HG03521 (cell line): Measurements from ENCODE around the gene PDE8B.
"Not testable (repeated sequence)": the region's sequence is repeated elsewhere in the genome, so short reads cannot be mapped to it uniquely, and the experiment has no call there.

Experiments used
- ATAC-seq: cut with Tn5 transposase; IDR thresholded peaks from one replicate; pipeline ENCODE4 v1.9.1; 2021; ENCODE audit warnings: mild to moderate bottlenecking, moderate library complexity; ENCODE audit not compliant: unreplicated experiment

PDE8B gene

DNA sequence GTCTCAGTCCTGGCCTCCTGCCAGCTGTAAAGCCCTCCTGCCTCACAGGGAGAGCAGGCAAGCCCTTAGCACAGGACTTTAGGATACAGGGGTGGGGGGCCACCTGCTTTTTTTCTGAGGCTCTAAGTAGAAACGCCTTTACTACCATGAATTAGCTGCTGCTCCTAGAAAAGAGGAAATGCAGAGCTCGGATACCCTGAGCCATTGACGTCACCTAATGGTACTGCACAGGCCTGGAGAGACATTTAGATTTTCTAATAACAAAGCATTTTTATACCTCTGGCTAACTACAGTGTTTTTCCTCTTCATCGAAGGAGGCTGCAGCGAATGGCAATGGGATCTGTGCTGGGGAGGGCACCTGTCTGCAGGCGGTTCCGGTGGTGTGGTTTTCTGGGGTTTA is 144.6 kb downstream of the PDE8B start:
- no peak for ATAC-seq

DNA sequence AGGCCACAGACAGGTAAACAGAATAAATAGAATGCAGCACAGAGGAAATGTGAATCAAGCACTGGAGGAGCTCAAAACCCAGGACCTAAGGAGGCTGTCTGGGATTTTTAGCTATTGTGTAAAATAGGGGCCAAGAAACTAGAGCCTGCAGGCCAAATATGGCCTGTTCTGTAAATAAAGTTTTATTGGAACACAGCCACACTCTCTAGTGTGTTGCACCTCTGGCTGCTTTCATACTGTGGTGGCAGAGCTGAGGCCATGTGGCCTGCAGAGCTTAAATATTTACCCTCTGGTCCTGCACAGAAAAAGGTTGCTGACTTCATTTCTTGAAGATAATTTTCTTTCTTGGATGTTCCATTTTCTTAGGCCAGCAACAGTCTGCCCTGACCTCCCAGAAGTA is 145.3 kb downstream of the PDE8B start:
- ATAC-seq: no peak

DNA sequence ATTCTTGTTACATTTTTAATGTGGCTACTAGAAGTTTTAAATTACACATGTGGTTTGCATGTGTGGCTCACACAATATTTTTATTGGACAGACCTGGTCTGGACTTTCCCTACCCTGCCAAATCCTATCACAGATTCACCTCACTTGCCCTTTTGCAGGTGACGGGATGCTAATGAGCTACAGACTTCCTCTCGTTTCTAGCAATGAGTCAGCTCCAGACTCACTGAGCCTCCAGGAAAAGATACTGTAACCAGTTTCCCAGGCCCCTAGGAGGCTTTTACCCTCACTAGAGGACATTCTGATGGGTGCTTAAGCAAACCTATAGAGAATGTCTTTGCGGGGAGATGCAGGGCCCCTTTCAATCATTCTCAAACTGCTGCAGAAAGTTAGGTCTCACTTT is 146.3 kb downstream of the PDE8B start:
- ATAC-seq: peak; percentile 77

DNA sequence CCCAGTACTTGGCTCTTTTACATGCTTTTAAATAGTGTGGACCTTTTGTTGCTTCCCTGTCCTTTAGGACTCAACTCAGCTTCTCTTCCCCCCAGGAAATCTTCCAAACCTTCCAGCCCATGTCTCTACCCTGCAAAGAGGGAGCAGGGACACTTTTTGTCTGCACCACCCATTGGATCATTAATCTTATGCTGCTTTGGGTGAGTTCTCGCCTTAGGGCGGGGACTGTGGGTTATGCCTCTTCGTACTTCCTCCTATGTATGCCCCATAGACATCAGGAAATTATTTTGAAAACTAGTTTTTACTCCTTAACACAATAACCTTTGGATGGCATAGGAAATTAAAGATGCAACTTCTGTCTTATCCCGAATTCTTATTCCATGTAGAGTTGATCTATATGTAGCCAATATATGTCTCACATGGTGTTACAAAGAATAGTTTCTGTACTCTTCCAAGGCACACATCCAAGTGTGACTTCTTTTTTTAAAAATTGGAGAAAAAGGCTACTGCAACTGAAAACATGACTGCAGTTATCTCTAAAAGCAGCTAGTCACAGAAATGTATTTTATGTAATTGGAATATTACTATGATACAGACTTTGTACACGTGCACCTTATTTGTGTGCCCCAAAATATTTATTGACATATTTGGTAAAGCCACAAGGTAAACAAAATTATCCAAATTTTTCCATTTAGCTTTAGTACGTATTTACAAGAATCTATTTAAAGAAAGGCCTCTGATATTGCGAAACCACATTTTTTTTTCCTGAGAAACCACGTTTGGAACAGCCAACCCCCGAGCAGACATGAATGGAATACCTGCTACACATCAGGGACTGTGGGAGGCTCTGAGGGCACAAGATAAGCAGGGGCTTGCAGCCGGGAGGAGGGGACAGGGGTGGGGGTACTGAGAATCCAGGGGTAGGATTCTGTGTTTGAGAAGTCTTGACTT is 148.1 kb downstream of the PDE8B start:
- no peak for ATAC-seq

DNA sequence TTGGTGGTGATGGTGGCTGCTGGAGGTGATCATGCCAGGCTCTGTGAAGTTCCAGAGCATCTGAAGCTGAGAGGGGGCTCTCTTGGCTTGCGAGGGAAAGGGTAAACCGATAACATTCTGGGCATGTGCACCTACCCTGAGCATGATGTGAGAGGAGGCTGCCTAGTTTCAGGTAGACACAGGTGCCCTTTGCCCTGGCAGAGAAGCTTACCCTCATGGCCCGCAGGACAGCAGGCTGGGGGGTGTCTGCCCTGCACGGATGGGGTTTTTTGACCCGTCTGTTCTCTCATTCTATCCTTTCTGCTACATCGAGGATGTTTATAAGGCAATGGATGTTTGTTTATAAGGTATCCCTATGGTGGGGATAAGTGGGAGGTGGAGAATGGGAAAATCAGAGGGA is 148.8 kb downstream of the PDE8B start:
- no peak for ATAC-seq

DNA sequence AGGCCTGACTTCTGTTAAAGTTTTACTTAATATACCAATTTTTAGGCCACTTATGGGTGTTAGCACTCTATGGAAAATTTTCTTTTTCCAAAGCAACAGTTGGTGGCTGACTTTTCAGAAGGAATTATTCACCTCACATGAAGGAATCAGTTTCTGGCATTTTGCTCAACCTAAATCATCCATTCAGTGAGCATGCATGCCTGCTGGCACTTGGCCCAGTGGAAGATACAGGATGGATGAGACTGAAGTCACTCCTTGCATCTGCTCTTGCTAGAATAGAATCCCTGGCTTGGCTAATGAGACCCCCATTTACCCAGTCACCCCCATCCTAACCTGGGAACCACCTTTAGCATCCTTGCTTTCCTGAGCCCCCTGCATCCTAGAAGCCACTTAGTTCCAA is 149.9 kb downstream of the PDE8B start:
- no peak for ATAC-seq

DNA sequence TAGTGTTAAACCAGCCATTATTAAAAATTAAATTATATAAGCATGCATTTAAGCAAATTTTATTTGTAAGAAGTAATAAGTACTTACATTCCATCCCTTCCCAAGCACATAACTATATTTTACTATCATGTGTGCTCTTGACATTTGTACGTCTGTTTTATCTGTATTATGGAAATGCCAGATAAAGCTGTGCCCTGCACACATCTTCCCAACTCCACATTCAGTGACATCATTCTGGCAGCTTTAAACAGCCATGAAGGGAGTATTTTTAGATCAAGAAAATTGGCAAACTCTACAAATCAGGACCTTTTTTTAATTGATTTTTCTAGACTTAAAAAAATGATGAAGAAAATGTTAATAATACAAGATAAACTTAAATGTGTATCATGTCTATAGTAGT is 150.5 kb downstream of the PDE8B start:
- no peak for ATAC-seq

DNA sequence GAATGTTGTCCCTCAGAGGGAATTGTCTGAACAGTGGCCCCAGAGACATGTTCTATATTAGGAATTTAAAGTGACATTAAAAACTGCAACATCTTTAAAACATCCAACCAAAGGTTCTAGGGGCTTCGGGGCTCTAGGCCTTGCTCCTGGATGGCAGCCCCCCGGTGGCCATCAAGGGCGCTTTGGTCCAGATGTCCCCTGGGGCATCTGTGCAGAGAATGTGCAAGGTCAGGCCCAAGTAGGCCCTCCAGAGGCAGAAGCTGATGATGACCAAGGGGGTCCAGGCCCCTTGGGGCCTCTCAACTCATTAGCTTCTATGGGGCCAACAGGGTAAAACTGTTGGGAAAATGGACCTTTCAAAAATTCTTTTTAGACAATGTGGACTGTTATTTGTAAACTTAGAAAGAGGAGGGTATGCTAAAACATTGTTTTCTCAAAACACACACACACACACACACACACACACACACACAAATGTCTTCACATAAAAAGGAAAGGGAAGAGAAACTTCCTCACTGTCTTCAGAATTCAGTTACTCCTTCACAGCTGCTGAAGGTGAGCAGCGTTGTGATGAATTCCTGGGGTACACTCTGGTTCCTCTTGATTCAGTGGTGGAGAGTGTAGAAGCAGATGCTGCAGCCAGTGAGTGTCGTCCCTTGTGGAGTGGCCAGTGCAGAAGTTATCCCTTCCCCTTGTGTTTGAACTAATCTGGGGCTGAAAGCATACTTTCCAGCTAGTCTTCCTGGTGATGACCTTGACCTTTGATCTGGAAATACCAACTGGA is 156.4 kb downstream of the PDE8B start:
- no peak for ATAC-seq

DNA sequence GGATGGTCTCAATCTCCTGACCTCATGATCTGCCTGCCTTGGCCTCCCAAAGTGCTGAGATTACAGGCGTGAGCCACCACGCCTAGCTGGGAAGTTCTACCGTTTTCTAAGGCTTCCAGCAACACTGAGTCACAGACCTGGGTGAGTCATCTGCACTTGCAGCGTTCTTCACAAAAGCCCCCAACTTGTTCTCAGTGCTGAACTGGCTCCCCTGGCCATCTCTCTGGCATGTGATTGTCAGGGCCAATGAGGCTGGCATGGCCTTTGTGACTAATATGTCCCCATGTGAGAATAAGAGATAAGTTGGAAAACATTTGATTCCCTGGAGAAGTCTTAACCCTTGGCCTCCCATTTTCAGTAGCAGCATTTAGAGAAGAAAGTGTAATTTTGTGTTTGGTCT is 157.3 kb downstream of the PDE8B start:
- no peak for ATAC-seq

DNA sequence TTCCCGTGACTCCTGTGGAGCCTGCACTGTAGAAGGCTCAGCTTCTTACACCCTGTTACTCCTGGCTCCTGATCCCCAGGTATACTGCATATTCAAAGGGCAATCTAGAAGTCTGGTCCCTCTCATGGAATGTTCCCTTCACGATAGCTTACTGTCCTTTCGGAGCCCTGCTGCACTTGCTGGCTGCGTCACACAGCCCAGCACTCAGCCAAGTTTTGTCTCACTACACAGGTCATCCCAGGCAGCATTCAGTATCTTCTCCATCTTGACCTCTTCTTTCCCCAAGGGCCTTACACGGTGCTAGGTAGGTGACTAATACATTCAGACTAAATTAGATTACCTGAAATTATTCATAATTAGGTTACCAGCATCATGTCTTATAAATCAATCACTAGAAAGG is 157.9 kb downstream of the PDE8B start:
- ATAC-seq: no peak

DNA sequence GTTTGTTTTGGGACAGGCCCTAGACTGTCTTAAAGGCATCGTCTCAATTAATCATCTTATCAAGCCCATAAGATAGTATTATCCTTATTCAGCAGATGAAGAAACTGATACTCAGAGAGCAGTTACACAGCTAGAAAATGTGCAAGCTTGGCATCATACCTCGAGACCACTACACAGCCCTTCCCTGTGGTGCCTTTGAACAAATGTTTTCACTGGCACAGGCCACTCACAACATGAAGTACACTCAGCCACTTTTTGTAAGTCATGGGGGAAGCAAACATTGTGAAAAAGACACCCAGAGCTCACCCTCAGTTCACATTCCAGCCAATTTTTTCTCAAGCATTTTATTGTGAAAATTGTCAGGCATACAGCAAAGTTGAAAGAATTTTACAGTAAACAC is 159.1 kb downstream of the PDE8B start:
- ATAC-seq: no peak

DNA sequence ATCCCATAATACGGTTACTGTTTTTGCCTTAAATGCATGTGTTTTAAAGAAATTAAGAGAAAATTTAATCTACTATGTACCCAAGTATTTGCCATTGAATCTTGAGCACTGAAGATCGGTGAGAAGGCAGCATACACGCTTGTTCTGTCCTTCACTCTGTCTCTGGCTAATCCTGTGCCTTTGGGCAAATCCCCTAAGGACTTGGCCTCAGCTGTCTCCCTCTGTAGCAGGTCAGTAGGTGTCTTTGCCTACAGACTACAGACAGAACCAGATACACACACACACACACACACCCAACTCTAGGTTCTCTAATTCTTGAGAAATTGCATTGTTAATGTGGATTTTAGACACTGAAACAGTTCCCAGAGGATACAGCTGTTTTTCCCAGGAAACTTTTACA is 164.2 kb downstream of the PDE8B start:
- no peak for ATAC-seq

DNA sequence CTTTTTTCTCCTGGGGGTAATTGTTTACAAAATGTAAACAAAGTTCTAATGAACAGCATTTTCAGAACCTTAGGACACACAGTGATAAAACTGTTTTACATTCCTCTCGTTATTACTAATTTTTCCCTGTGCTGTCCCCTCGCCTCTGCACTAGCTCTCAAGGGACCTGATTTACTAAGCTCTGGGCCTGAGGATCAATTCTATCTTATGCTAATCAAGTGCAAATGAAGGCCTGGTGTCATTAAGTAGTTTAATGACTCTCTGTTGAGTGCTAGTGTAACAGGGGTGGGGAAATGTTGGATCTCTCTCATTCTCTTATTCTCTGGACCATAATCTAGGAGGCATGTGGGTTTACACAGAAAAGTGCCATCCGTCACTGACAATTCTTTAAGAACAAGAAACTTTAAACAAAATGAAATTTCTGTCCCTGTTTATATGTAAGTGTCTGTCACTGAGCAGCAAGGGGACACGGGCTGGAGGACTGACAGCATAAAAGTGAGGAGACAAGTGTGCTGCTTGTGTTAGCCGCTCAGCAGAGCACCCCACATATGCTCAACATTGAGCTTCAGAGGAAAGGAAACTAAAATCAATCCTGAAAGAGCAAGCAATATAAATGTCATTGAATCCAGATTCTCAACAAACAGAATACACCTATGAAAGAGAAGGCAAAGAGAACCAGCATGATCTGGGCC is 166.3 kb downstream of the PDE8B start:
- no peak for ATAC-seq

DNA sequence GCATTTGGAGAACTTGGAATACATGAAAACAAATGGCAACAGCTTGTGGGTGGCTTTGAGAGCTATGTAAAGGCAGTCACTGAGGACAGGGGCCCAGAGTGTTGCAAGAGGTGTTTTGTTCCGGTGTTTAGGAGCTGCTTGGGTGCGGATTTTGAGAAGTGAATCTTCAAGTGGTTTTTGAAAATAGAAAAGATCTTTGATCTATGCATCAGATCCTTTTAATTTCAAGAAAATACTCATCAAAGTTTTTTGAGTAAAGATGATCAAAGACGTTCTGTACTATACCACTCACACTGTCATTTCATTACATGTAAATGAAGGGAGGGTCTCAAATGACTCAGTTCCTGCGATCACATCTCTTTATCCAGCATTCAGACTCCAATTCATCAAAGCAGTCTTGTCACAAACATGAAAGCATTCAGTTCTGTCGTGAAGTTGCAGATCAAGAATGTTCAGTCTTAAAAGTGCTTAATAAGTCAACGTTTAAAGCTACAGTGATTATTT is 169.1 kb downstream of the PDE8B start:
- no peak for ATAC-seq

DNA sequence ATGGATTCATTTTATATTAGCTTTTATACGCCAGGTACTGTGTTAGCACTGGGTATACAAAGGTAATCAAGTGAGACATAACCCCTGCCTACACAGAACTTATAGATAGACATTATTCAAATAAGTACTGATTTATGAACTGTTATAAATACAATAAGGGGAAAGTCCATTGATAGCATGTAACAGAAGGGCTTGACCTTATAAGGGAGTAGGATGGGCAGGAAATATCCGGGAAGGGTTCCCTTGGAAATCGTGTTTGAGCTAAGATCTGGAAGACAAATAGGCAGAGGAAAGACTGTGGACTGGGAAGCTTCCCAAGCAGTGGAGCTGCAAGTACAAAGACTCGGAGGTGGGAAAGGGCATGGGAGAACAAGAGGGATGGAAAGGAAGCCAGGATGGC is 170.2 kb downstream of the PDE8B start:
- no peak for ATAC-seq

DNA sequence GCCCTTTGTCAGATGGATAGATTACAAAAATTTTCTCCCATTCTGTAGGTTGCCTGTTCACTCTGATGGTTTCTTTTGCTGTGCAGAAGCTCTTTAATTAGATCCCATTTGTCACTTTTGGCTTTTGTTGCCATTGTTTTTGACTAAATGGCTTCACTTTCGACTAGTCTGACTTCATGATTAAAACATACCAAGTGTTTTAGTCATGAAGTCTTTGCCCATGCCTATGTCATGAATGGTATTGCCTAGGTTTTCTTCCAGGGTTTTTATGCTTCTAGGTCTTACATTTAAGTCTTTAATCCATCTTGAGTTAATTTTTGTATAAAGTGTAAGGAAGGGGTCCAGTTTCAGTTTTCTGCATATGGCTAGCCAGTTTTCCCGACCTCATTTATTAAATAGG is 172.9 kb downstream of the PDE8B start:
- not testable (repeated sequence) for ATAC-seq

DNA sequence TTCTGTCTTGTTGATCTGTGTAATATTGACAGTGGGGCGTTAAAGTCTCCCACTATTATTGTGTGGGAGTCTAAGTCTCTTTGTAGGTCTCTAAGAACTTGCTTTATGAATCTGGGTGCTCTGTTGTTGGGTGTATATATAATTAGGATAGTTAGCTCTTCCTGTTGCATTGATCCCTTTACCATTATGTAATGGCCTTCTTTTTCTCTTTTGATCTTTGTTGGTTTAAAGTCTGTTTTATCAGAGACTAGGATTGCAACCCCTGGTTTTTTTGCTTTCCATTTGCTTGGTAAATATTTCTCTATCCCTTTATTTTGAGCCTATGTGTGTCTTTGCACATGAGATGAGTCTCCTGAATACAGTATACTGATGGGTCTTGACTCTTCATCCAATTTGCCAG is 175.9 kb downstream of the PDE8B start:
- not testable (repeated sequence) for ATAC-seq

DNA sequence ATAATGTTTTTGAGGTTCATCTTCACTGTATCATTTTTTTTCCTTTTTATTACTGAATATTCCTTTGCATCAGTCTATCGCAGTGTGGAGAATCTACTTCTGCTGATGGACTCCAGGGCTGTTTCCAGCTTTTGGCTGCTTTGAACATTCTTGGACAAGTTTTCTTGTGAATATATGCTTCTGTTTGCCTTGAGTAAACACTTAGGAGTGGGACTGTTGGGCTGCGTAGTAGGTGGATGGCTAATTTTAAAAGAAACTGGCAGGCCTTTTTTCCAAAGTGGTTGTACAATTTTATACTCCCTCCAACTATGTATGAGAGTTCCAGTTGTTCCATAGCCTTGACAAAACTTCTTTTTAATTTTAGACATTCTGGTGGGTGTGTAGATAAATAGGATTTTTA is 179.3 kb downstream of the PDE8B start:
- ATAC-seq: no peak

DNA sequence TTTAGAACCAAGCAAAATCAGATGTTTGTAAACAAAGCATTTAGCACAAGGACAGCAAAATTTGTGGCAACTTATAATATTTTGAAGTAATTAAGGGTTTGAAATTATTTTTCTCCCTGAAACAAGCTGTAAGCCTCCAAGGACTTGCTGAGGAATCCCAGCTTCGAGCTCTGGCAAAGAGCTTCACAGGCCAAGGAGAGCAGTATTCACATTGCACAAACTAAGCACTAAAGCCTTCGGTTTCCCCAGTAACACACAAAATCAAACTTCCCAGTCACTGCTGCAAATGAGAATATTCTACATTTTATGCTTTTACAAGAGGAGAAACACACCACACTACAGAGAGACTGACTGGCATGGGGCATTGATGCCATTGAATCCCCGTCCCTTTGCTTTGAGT is 179.7 kb downstream of the PDE8B start:
- no peak for ATAC-seq

DNA sequence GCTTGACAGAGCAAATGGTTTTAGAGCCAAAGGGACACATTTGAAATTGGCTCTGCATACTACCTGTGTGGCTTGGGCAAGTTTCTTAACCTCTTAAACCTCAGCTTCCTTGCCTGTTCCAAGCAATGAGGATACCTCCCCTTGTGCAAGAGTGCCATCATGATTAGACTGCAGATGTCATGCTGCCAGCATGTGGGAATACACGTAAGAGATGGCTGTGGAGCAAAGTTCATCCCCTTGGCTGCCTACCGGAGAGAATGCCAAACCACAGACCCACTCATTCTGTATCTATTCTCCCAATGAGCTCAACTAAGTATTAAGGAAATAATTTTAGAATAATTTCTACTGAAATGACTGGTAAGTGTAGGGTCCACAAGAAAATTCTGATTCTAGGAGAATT is 180.3 kb downstream of the PDE8B start:
- no peak for ATAC-seq

DNA sequence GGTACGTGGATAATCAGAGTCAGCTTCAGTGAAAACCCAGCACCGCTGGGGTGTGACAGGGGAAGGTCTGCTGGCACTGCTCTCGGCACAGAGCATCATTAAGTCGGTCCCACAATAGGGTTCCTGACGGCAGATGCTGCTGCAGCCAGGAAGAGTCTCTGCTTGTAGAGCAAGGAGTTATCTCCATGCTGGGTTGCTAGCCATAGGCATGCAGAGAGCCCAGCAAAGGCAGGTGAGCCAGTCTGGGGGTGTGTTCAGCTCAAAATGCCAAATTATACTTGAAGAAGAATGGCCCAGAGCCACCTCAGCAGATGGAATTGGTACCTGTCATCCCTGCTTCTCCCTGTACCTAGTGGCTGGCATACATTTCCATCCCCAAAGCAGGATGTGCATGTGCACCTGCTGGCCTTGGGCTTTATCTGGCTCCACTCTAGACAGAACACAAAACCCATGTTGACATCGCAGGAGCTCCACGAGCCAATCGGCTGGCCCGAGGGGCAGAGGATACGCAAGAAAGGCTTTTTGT is 180.8 kb downstream of the PDE8B start:
- no peak for ATAC-seq
